Stimulated activated CD4-positive, alpha-beta T cell treated with anti-CD3 and anti-CD28 coated beads, Interleukin-1b, Interleukin-23, amount 100 ng/mL, for 24 hours (primary cell): Measurements from ENCODE around the gene QPCT.
"Not testable (repeated sequence)": the region's sequence is repeated elsewhere in the genome, so short reads cannot be mapped to it uniquely, and the experiment has no call there.

Experiments
- DNase-seq, 4 experiments: peaks; one replicate each; pipeline ENCODE4 v3.0.0-alpha.2; 2020; ENCODE audit warnings: low read depth in 4 of 4, low spot score in 1 of 4

Gene QPCT

GRCh38 chr2:37389989-37390765 lies 45.7 kb downstream of the QPCT start:
- DNase-seq: peak in 3 of 4 experiments; percentile 42 to 49 (median 47)

- DNase-seq: no peak
These were observed 46.3 kb downstream of the QPCT start for GRCh38 chr2:37390777-37391176.

- DNase-seq: no peak
These were observed 47.3 kb downstream of the QPCT start for GRCh38 chr2:37391711-37392110.

GRCh38 chr2:37392428-37392827 lies 48.0 kb downstream of the QPCT start:
- DNase-seq: no peak

GRCh38 chr2:37394263-37394662 lies 49.8 kb downstream of the QPCT start:
- no peak for DNase-seq

- DNase-seq: no peak
These were observed 50.5 kb downstream of the QPCT start for GRCh38 chr2:37394796-37395555.

GRCh38 chr2:37396890-37397565 lies 52.6 kb downstream of the QPCT start:
- DNase-seq: no peak

GRCh38 chr2:37398990-37399389 lies 54.6 kb downstream of the QPCT start:
- DNase-seq: no peak

- no peak for DNase-seq
These were observed 55.6 kb downstream of the QPCT start for GRCh38 chr2:37400041-37400440.

- DNase-seq: no peak
These were observed 58.2 kb downstream of the QPCT start for GRCh38 chr2:37402636-37403035.

GRCh38 chr2:37405781-37406180 lies 61.4 kb downstream of the QPCT start:
- DNase-seq: no peak

GRCh38 chr2:37412231-37412630 lies 67.8 kb downstream of the QPCT start:
- no peak for DNase-seq

- DNase-seq: not testable (repeated sequence)
These were observed 69.6 kb downstream of the QPCT start for GRCh38 chr2:37413911-37414469.

- no peak for DNase-seq
These were observed 70.1 kb downstream of the QPCT start for GRCh38 chr2:37414470-37414949.

GRCh38 chr2:37415128-37415820 lies 70.8 kb downstream of the QPCT start:
- DNase-seq: no peak

- DNase-seq: no peak
These were observed 72.9 kb downstream of the QPCT start for GRCh38 chr2:37417321-37417720.

- no peak for DNase-seq
These were observed 74.5 kb downstream of the QPCT start for GRCh38 chr2:37418956-37419355.

- no peak for DNase-seq
These were observed 77.3 kb downstream of the QPCT start for GRCh38 chr2:37421686-37422085.

GRCh38 chr2:37422816-37423215 lies 78.4 kb downstream of the QPCT start:
- DNase-seq: no peak
